Peyer's patch (tissue), 4 donors: ENCODE results near the gene ZNF500. TPM values are rescaled to one million over a fixed set of nuclear protein-coding genes. Genes with fewer than 3 reads are reported as not detected.

ENCODE experiments used
- DNase-seq, 3 donors: peaks; one replicate each; pipeline ENCODE4 v3.0.0-alpha.2; 2017 to 2019
- H3K27ac ChIP-seq, 4 donors: fragments of 200-600 bp; sonication (generic); one replicate each; pipeline ENCODE4 v1.5.1; 2016 to 2019
- H3K27me3 ChIP-seq, 2 donors: fragments of 200-600 bp; sonication (generic); one replicate each; pipeline ENCODE4 v1.5.1; 2019
- H3K36me3 ChIP-seq, 3 donors: fragments of 200-600 bp; sonication (generic); one replicate each; pipeline ENCODE4 v1.5.1; 2016 to 2019
- H3K4me1 ChIP-seq, 4 donors: fragments of 200-600 bp; sonication (generic); one replicate each; pipeline ENCODE4 v1.5.1; 2016 to 2019
- H3K4me3 ChIP-seq, 4 donors: fragments of 200-600 bp; sonication (generic); 1 replicate in 3 of 4; 2 replicates in 1 of 4; pipeline ENCODE4 v1.5.1; 2016 to 2019; ENCODE audit warnings: mild to moderate bottlenecking in 1 of 4
- H3K9me3 ChIP-seq, 4 donors: fragments of 200-600 bp; sonication (generic); one replicate each; pipeline ENCODE4 v1.5.1; 2016 to 2019; ENCODE audit warnings: mild to moderate bottlenecking in 1 of 4
- POLR2A ChIP-seq, 2 donors: fragments of 450-650 bp; IDR thresholded peaks; one replicate each; pipeline ENCODE4 v1.5.1; 2017; ENCODE audit warnings: antibody characterized with exemption in 2 of 2, mild to moderate bottlenecking in 2 of 2, moderate library complexity in 2 of 2
- total RNA-seq, 4 donors: library from RNA; depleted of rRNA; stranded (reverse); fragments of >200 nt; gene quantifications; one replicate each; pipeline ENCODE4 v1.1.0, GENCODE V29; 2016
- TF ChIP-seq, protein P1 (sequence below), 6 experiments: fragments of 450-650 bp in 4 of 6; fragments of 200-600 bp in 2 of 6; sonication (generic) in 1 of 6; IDR thresholded peaks; one replicate each; pipeline ENCODE4 v1.5.1; 2017 to 2019; ENCODE audit warnings: antibody characterized with exemption in 6 of 6, mild to moderate bottlenecking in 3 of 6, moderate library complexity in 1 of 6

The ZNF500 gene
- total RNA-seq, 4 donors from 2014 or later: 4.1 to 24.8 (median 14.5) TPM

DNA sequence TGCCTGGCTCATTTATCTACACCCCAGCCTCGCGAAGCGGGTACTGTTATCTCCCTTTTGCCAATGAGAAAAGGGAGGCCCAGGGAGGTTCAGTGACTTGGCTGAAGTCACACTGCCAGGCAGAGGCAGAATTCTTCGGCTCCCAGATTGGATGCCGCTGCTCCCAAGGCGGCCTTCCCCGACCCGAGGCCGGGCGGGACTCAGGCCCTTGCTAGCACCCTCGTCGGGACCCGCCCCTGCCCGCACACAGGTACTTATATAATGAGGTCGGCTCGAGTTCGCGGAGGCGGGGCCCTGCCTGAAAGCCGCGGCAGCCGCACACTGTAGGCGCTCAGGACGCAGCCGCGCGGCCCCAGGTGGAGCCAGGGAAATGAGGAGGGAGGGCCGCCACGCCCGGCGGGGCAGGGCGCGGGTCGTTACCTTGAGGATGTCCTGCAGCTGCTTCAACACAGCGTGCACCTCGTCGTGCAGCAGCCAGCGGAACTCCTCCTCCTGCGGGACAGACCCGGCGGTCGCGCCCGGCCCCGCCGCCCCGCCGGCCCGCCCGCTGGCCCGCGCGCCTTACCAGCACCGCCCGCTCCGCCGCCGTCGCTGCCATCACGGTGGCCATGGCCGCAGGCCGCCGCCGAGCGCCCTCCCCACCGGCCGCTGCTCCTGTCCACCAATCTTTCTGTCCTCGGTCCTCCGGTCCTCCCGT lies 35.1 kb upstream of the ZNF500 start, which contains the start of gene ROGDI:
Gene ROGDI, minus strand, starts transcription at position 672 of the 697 bp plus-strand sequence. Its CDS starts 62 bp downstream, at position 610.
- peak within 1 kb of the TSS; percentile 72 to 96 (median 82) for H3K4me3 ChIP-seq
- peak within 1 kb of the TSS; percentile 81 to 99 (median 92) for H3K27ac ChIP-seq
- H3K9me3 ChIP-seq: no peaks in the 10 kb centered on the region
- peaks cover 6 to 25% (median 8%) of the 10 kb centered on the region in 4 donors for H3K4me1 ChIP-seq
- H3K36me3 ChIP-seq: peaks cover 0 to 46% (median 0%) of the 10 kb centered on the region in 3 donors
- TF ChIP-seq, protein P1, sequence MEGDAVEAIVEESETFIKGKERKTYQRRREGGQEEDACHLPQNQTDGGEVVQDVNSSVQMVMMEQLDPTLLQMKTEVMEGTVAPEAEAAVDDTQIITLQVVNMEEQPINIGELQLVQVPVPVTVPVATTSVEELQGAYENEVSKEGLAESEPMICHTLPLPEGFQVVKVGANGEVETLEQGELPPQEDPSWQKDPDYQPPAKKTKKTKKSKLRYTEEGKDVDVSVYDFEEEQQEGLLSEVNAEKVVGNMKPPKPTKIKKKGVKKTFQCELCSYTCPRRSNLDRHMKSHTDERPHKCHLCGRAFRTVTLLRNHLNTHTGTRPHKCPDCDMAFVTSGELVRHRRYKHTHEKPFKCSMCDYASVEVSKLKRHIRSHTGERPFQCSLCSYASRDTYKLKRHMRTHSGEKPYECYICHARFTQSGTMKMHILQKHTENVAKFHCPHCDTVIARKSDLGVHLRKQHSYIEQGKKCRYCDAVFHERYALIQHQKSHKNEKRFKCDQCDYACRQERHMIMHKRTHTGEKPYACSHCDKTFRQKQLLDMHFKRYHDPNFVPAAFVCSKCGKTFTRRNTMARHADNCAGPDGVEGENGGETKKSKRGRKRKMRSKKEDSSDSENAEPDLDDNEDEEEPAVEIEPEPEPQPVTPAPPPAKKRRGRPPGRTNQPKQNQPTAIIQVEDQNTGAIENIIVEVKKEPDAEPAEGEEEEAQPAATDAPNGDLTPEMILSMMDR (IDR thresholded peaks at IDR 0.05): no peak
- TF ChIP-seq POLR2A (IDR thresholded peaks at IDR 0.05): peak; percentile 80 to 86
- H3K27me3 ChIP-seq: no peaks in the 10 kb centered on the region
- peak; percentile 93 to 97 (median 97) for DNase-seq

DNA sequence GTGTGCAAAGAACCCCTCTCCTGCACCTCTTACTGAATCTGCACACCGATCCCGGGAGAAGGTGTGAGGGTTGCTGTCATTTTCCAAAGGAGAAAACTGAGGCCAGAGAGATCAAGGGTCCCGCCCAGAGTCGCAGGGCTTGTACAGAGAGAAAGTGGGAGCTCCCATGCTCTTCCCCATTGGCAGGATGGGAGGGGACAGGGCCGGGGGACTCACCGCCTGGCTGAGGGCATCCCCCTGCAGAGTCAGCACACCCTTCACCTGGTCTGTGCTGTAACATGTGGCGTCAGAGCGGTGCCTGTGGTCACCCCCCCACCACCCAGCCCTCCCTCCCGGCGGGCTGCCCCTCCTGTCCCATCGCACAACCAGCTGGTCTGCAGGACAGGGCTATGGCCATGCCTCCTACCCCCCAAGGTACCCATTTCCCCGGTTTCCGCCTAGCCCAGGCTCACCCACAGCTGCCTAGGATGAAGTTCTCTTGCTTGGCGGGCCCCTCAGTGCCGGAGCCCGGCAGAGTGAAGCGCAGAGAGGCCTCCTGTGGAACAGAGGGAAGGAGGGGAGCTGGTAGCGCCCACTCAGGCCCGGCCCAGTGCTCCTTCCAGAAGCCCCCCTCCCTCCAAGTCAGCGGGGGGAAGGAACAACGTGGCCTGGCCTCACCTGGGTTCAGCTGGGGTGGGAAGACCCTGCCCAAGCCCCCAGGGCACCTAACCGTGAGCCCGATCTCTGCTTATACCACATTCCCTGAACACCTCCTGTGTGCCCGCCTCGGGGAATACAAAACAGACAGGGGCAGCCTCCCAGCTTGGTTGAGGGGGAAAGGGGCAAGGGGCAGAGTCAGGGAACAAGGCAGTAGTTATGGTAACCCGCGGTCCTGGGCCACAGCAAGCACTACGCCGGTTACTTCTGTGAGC lies 34.3 kb upstream of the ZNF500 start:
- Histone ChIP-seq H3K36me3 (peaks cover 0 to 41% (median 0%) of the 10 kb centered on the region in 3 donors), H3K27me3 (no peaks in the 10 kb centered on the region), H3K4me1 (peaks cover 6 to 25% (median 8%) of the 10 kb centered on the region in 4 donors), H3K9me3 (no peaks in the 10 kb centered on the region), H3K27ac (peak overlapping the region; percentile 81 to 99 (median 92)), H3K4me3 (peak overlapping the region; percentile 72 to 96 (median 82))
- DNase-seq: no peak
- TF ChIP-seq, protein P1 (IDR thresholded peaks at IDR 0.05): no peak

DNA sequence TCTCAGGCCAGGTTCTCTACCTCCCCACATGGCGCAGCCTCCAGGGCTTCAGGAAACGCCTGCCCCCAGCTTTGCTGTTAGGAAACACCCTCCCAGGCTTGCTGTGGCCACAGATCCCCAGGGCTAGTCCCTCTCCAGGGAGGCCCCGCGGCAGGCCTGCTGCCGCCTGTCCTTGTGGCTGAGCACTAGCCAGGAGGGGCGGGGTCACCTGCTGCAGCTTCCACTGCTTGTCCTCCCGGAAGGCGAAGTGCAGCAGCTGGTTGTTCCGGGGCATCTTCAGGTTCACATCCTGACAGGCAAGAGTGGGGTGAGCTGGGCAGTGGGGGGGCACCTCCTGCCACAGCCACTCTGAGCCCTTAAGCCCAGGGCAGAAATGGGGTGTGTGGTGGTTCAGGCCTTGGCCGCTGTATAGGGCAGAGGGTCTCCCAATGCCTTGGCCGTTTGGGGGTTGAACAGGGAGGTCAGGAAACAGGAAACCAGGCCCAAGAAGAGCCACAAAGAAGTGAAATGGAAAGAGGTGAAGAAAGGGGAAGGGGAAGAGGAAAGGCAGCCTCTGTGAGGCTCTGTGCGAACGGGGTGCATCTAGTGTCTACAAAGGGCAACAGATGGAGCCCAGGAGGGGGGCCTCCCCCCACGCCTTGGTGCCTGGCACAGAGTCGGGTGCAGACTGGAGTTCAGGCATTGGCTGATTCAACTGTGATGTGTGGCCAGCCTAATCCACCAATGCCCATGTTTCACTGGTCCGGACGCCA lies 33.5 kb upstream of the ZNF500 start:
- no peaks in the 10 kb centered on the region for H3K27me3 ChIP-seq
- H3K4me1 ChIP-seq: peaks cover 6 to 25% (median 8%) of the 10 kb centered on the region in 4 donors
- peak; percentile 29 to 84 (median 82) for DNase-seq
- H3K36me3 ChIP-seq: peaks cover 0 to 36% (median 0%) of the 10 kb centered on the region in 3 donors
- TF ChIP-seq POLR2A (IDR thresholded peaks at IDR 0.05): peak in 1 of 2 donors; percentile 21
- TF ChIP-seq, protein P1 (IDR thresholded peaks at IDR 0.05): no peak
- no peaks in the 10 kb centered on the region for H3K9me3 ChIP-seq
- H3K4me3 ChIP-seq: peak overlapping the region in 1 of 4 donors; percentile 77
- H3K27ac ChIP-seq: peak overlapping the region in 3 of 4 donors; percentile 18 to 99 (median 89)

DNA sequence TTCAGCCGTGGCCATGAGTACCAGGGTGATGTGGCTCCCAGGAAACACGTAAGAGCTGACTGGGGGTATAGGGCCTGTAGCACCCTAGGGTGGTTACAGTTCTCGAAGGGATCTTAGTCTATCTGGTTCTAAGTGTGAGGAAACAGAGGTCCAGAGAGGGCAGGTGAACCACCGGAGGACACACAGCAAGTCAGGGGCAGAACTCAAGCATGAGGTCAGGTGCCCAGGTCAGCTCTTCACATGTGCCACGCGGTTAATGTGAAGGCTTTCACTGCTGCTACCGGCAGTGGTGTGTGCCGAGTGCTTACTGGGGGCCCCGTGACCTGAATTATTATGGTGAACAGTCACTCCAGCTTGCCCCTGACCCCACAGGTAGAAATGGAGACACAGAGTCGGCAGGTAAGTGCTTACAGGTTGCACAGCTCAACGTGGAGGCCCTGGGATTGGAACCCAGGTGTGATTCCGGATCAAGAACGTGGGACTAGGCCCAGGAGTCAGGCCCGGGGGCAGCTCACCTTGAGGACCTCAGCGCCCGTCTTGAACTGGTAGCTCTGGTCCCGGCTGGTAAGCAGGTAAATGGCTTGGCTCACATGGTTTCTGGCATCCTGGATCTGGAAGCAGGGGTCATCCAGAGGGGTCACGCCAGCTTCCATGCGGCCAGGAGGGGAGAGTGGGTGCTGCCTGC lies 32.4 kb upstream of the ZNF500 start:
- H3K9me3 ChIP-seq: no peaks in the 10 kb centered on the region
- H3K4me3 ChIP-seq: no peak overlapping the region
- TF ChIP-seq, protein P1 (IDR thresholded peaks at IDR 0.05): no peak
- TF ChIP-seq POLR2A (IDR thresholded peaks at IDR 0.05): no peak
- peak overlapping the region in 1 of 4 donors; percentile 11 for H3K27ac ChIP-seq
- H3K27me3 ChIP-seq: no peaks in the 10 kb centered on the region
- DNase-seq: no peak
- H3K4me1 ChIP-seq: peaks cover 6 to 25% (median 8%) of the 10 kb centered on the region in 4 donors
- H3K36me3 ChIP-seq: peaks cover 0 to 26% (median 0%) of the 10 kb centered on the region in 3 donors
